NCI-H446 treated with DMSO at 0.1 percent for 48 hours (cell line): ENCODE data around the gene POLR2C.
"Not testable (repeated sequence)": the region's sequence is repeated elsewhere in the genome, so short reads cannot be mapped to it uniquely, and the experiment has no call there.

Experiments
- DNase-seq: peaks from one replicate; lab custom pipeline; 2025; lab: John Stamatoyannopoulos, UW

Gene POLR2C

DNA sequence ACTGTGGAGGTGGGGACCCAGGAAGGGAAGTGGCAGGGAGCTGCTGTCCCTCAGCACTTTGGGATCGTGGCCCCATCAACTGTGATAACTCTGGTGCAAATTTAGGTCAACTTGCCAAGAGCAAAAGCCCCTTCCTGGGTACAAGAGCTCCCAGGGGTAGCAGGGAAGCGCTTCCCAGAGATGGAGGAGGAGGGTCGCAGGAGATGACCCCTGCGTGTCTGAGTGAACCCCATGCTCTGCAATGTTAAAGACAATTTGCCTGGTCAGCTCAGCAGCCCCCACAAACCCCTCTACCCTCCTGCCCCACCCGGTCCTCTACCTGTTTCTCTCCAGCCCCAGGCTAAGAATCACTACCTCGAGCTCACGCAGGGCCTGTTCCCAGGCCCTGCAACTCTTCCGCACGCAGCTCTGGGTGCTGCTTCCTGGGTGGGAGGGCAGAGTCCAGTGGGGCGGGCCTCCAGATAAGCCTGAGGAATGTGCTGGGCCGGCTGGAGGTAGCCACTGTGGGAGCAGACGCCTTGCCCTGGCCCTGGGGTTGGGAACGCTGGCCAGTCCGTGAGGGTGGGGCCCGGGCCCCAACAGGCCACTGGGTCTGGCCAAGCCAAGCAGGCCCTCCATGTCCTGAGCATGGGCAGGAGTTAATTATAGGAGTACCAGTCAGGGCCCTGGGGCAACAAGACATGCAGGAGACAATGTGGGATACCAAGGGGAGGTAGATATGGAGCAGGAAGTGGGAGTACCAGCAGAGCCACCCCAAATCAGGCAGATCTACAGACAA is 17.7 kb downstream of the POLR2C start:
- DNase-seq, result no peak

DNA sequence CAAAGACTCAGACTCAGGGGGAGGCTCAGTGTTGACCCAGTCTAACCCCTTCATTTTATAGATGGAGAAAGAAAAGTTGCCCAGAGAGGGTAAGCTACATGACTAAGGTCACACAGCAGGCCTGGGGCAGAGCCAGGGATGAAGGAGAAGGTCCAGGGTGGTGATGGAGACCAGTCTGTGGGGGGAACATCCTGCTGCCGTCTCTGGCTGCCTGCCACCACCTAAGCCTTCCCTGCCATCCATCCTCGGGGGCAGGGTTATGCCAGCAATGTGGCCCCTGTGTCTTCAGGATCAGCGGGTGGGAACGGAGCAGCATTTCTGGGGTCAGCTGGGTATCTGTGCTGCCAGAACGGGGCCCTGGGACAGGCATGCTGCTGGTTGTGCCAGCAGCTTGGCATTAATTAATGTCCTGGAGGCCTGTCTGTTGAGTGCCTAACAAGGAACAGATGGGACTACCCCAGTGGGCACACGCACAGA is 18.3 kb downstream of the POLR2C start:
- DNase-seq, result peak; percentile 6

DNA sequence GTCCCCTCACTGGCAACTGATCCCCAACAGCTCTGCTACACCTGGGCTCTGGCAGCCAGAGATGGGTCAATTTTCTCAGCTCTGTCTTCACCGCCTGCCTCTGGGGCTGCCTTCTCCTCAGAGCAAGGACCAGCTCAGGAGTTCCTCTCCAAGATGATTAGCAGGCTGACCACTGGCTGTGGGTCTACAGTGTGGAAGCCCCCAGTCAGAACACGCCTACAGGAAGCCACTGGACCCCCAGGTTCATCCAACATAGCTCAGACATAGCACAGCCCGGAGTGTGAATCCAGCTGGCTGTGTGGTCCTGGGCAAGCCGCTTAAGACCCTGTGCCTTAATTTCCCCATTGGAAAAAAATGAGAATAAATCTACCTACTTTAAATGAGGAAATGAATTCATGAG is 18.9 kb downstream of the POLR2C start:
- DNase-seq, result no peak

DNA sequence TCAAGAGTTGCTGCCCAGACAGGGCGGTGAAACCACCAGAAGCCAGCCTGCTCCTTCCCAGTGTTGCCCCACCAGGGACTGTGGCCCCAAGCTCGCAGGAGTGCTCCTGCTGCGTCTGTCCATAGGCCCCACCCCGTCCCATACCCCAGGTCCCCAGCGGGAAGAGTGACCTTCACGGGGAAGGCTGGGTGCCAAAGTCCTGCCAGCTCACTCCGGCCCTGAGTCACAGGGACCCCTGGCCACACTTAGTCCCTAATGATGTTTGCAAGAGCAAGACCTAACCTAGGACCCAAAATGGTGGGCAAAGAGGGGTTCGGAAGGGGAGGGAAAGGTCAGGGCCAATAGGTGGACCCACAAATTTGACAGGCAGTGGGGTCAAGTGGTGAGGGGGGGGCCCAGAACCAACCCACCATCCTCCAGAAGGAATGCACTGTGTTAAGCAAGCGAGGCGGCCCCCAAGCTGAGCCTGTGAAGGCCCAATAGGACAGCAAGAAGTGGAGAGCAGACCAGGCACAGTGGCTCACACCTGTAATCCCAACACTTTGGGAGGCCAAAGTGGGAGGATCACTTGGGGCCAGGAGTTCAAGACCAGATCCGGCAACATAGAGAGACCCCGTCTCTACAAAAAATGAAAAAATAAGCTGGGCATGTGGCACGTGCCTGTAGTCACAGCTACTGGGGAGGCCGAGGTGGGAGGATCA is 20.5 kb downstream of the POLR2C start:
- no peak for DNase-seq

DNA sequence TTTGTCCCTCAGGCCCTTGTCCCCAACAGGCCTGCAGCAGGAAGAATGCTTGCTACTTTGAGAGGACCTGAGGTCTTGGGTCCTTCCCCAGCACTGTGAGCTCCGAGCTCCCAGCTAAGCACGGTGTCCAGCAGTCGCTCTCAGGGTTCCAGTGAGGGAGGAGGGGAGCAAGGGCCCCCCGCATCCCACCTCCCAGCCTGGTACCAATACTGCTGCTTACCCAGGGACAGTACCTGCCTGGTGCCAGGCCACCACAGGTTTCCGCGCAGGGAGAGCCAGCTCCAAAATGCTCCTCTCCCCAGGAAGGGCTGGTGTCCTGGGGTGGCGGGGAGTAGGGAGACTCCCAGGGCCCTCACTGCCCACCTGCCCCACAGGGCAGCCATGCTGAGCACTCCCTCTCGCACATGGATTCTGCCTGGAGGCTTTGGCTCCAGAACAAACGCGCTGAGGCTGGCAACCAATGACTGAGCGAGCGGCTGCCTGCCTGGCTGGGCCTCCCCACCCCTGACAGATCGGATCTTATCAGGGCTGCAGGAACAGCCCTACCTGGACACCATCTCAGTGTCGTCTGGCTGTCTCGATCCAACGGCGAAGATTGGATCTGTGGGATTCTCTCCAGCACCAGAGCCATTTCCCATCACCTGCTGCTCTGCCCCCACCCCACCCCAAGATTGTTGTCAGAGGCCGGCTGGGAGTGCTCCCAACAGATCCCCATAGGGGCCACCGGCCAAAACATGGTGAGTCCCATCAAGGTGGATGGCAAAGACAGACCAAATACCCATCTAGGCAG is 21.4 kb downstream of the POLR2C start:
- no peak for DNase-seq

DNA sequence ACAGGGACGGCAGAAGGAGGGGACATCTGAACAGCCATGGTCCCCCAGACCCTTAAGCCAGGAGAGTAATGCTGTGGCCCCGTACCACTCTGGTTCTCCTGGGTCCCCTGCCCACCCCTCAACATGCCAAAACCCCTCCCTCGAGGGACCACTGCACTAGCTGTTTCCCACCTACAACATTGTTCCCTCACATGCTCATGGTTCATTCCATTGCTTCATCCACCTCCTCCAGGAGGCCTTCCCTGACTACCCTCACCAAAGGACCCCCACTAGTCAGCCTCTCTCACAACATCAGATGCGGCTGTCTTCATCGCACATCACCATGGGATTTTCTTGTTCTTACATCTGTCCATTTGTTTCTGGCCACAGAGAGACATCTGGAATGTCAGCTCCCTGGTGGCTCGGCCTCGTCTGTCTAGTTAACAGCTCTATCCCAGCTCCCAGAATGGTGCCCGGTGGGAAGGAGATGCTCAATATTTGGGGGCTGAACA is 22.1 kb downstream of the POLR2C start:
- no peak for DNase-seq

DNA sequence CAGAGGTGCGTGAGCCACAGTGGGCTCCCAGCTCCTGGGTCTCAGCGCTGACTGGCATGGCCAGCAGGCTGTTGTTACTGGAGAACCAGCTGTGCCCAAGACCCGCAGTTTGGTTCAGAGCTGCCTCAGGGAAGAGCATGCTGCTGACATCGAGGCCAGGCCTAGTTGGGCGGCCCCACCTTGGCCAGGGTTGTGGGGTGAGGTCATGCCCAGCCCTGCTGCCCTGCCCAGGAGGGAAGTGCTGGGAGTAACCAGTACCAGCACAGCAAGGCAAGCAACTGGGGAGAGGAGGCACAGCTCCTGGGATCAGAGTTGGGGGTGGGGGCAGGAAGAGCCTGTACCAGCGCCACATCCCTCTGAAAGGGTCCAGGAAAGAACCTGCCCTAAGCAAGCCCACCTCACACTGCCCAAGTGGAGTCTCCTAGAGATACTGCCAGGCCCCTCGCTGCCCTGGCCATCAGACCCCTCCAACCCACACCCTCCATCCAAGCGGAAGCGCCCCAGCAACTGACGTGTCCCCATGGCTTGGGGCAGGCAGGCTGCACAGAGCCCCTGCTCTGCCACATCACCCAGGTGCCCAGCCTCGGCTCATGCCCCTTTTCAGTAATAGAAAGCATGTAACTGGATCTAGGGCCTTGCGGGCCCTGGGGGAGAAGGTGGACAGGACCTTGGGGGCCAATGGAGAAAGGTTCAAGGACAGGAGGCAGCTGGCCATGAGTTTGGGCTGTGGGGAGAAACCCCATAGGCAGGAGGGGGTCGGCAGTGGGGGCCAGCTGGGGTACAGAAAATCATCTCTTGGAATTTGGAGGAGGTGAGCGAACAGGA is 22.8 kb downstream of the POLR2C start:
- DNase-seq, result no peak

DNA sequence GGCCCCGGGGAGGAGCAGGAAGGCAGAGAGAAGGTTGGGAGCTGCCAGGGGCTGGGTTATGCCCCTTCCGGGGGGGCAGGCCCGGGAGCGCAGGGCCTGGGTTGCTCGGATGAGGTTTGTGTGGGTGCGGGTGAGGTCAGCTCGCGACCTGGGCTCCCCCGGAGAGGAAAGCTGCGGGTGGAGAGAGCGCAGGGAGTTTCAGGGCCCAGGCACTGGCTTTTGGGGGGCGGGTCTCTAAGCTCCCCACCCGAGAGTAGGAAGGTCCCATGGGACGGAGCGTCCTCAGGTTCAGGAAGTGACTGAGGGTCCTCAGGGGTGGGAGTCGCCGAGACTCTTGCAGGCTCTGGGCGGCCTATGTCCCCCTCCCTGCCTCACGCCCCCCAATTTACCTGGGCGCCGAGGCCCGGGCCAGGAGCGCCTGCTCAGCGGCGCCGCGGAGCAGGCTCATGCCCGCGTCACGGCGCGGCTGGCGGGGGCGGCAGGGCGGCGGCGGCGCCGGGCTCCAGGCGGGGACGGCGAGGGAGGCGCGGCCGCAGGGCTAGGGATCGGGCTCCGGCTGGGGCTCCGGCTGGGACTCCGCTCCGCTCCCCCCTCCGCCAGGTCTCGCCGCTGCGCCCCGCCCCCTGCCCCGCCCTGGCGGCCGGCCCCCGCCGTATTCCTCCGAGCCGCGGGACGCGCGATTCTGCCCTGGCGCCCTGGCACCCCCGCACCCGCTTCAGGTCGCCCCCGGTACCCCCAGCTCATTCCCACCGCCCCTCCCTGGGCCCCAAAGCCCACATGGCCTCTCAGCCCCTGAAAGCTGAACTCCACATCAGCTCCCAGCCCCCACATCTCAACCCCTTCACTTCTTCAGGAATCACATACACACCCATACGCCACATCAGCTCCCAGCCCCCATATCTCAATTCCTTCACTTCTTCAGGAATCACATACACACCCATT is 23.7 kb downstream of the POLR2C start, which contains the start of gene DOK4:
Gene DOK4, minus strand, starts transcription at position 578 of the 942 bp plus-strand sequence. CDS start 6,986 bp downstream, outside the sequence.
- no peak for DNase-seq

DNA sequence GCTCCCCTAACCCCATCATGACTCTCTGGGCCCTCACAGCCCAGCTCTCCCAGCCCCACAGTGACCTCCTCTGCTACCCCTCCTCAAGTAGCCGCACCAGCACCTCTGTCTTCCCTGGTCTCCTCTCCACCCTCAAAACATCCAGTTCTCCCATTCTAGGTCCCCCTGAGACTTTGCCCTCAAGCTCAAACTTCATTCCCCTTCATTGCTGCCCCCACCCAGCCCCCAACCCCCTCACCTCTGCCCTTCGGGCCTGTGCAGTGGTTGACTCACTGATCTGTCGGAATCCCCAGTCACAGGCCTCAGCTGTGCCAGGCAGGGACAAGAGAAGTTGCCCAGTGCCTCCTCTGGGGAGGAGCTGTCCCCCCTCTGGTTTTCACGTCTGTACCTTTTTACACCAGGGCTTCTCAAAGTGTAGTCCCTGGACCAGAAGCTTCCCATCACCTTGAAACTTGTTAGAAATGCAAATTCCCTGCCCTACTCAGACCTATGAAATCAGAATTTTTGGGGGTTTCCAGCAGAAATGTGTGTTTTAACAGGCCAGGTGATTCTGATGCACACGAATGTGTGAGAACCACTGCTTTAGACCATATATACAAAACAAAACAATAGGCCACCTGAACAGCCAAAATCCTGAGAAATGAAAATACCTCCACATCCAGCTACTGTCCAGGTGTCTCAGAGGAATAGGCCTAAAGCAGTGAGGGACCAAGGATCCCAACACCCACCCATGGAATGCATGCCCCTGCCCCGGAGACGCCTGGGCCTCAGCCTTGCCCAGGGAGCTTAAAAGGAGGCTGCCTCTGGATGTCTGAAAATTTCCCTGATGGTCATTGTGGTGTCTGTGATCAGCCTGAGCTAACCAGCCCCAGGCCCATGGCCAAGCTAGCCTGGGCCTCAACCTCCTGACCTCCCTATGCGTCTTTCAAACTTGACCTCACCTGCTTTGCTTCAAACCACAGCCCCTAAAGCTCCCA is 24.7 kb downstream of the POLR2C start:
- no peak for DNase-seq

DNA sequence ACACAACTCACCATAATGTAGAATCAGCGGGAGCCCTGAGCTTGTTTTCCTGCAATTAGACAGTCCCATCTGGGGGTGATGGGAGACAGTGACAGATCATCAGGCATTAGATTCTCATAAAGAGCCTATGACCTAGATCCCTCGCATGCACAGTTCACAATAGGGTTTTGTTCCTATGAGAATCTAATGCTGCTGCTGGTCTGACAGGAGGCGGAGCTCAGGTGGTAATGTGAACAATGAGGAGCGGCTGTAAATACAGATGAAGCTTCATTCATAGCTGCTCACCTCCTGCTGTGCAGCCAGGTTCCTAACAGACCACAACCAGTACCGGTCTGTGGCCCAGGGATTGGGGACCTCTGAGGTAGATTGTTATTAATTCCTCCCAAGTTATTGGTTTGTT is 26.8 kb downstream of the POLR2C start:
- DNase-seq, result no peak

DNA sequence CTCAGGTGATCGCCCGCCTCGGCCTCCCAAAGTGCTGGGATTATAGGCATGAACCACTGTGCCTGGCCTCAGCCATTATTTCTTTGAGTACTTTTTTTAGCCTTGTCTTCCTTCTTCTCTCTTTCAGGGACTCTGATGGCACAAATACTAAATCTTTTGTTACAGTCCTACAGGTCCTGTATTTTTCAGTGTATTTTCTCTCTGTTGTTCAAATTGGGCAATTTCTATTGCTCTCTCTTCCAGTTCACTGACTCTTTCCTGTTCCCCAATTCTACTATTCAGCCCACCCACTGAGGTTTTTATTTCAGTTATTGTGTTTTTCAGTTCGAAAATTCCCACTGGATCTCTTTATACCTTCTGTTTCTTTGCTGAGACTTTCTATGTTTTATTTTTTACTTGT is 31.3 kb downstream of the POLR2C start:
- no peak for DNase-seq

DNA sequence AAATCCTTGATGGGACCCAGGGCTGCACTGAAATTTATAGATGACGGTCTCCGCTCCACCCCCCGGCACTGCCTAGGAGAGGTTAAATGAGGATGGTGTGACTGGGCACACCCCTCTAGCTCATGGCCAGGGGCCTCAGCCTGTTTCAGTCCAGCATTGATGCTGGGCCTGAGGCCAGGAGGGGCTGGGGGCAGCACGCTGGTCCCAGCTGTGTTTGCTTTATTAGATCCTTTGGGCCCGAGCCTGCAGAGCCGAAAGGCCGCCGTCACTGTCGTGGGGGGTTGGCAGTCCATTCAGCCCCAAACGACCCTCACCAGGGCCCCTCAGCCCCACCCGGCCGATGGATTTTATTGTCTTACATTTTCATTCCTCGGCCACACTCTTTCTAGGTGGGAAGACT is 34.6 kb downstream of the POLR2C start:
- no peak for DNase-seq

DNA sequence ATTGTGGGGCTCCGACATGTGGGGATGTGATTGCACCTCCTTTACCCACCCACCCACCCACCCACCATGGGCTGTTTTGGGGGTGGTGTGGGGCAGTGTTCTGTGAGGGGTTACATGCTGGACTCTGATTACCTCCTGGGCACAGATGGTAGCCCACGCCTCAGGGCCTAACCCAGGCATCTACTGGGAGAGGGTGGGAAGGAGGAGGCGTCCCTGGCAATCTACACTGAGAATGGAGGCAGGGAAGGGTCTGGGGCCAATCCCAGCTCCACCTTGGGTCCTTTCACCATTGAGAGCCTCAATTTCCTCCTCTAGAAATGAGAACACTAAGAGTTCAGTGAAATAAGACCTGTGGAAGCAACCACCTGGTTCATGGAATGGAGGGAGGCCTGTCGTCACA is 35.6 kb downstream of the POLR2C start:
- DNase-seq, result no peak

DNA sequence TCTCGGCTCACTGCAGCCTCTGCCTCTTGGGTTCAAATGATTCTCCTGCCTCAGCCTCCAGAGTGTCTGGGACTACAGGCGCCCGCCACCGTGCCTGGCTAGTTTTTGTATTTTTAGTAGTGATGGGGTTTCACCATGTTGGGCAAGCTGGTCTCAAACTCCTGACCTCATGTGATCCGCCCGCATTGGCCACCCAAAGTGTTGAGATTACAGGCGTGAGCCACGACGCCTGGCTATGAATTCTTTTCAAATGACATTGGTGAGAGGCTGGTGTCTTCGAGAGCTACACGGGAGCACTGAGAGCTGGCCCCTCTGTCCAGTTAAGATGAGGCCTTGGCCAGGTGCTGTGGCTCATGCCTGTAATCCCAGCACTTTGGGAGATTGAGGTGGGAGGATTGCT is 37.5 kb downstream of the POLR2C start:
- not testable (repeated sequence) for DNase-seq

DNA sequence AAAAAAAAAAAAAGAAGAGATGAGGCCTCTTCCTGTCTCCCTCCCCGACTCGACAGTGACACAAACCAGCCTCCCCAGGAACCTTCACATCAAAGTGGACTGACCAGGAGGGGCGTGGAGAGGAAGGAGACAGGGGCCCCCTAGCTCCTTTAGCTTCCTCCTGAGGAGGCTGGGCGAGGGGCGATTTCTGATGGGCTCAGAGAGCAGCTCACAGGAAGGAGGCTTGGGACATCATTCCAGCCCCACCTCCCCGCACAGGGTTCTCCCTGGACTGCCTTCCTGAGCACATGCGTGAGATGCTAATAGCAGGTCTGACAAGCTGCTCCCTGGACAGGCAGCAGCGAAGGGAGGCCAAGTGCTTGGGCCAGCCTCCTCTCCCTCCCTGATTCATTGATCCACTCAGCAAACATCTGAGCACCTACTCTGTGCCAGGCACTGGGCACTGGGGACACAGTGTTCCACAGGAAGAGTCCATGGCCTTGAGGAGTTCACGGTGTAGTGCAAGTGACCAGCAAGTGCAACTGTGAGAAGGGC is 38.2 kb downstream of the POLR2C start:
- DNase-seq, result no peak

DNA sequence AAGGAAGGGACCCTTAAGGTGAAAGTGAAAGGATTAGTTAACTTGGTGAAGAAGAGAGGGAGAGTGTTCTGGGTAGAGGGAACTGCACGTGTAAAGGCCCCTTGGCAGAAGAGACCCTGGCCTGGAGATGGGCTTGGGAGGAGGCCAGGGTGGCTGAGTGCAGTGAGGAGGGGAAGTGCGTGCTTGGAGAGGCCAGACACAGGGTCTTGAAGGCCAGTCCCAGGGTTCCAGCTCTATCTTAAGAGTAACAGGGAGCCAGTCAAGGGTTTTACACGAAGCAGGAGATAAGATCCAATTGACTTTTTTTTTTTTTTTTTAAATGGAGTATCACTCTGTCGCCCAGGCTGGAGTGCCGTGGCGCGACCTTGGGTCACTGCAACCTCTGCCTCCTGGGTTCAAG is 39.0 kb downstream of the POLR2C start:
- no peak for DNase-seq

DNA sequence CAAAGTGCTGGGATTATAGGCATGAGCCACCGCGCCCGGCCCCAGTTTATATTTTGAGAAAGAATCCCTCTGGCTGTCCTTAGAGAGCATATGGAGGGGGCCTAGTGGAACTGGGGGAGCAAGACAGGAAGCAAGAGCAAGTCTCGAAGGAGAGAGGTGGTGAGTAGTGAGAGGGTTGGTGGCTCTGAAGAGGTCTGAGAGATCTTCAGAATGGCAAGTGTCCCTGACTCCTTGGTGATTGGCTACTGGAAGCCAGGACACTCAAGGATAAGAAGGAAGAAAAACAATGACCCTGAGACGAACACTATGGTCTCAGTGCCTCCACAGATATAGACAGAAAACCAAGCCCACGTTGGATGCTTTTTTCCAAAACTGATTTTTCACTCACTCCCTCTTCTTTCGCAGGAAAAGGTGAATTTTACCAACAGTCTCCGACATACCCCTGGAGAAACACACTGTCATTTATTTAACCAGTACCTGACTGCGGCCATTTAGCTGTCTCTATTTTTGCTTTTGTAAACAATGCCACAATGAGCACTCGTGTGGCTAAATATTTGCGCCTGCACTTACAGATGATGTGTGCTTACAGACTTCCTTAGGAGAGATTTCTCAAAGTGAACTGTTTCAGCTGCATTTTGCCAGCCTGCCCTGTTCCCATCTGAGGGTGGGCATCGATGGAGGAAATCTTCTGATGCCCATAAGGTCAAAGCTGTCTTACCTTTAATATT is 39.7 kb downstream of the POLR2C start:
- DNase-seq, result no peak

DNA sequence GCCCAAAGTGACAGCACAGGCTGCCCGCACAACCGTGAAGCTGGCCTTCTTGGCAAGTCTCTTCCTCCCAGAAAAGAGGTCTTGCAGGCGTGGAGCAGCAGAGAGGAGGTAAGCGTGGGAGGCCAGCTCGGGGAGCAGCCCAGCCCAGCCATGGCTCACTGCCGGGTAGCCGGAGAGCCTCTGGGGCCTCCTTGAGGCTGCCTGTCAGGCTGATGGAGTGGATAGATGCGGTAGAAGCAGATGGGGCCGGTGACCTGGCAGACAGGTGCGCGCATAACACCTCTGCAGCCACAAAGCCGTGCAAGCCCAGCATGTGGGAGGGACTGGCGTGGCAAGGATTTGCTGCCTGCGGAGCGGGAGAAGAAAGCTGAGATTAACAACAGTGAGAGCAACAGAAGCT is 40.9 kb downstream of the POLR2C start:
- DNase-seq, result no peak
